Measurements from ENCODE around the gene SLC30A5.
"Not testable (repeated sequence)": the region's sequence is repeated elsewhere in the genome, so short reads cannot be mapped to it uniquely, and the experiment has no call there.

The SLC30A5 gene

DNA sequence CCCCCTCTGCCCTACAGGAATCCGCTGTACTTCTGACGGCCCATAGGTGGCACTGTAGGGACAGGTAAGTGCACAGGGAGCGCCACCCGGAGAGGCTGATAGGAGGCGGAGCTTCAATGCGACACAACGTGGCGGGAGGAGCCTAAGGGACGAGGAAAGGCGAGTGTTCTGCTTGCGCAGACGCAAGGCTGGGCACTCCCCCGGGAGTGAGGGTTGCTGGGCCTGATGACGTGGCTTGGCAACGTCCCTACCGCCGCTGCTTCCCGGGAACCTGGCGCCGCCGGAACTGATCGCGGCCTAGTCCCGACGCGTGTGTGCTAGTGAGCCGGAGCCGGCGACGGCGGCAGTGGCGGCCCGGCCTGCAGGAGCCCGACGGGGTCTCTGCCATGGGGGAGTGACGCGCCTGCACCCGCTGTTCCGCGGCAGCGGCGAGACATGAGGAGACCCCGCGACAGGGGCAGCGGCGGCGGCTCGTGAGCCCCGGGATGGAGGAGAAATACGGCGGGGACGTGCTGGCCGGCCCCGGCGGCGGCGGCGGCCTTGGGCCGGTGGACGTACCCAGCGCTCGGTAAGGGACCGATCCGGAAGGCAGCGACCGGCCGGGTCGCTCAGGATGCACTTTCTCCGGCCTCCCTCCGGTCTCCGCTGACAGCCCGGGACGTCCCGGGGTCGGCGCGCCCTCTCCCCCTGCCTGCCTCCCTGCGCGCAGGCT, at the start of gene SLC30A5:
Gene SLC30A5 (plus strand): TSS at position 244 of the 712 bp plus-strand sequence. CDS start 242 bp downstream, at position 486.
- DNase-seq = peak; percentile 98

- DNase-seq = not testable (repeated sequence)
Measured at GRCh38 chr5:69045213-69045612, 48.6 kb upstream of the SLC30A5 start.

- DNase-seq = no peak
Measured at GRCh38 chr5:69046375-69046957, 47.3 kb upstream of the SLC30A5 start.

- no peak for DNase-seq
Measured at GRCh38 chr5:69048230-69048629, 45.6 kb upstream of the SLC30A5 start.

- no peak for DNase-seq
Measured at GRCh38 chr5:69049151-69049550, 44.7 kb upstream of the SLC30A5 start.

DNA sequence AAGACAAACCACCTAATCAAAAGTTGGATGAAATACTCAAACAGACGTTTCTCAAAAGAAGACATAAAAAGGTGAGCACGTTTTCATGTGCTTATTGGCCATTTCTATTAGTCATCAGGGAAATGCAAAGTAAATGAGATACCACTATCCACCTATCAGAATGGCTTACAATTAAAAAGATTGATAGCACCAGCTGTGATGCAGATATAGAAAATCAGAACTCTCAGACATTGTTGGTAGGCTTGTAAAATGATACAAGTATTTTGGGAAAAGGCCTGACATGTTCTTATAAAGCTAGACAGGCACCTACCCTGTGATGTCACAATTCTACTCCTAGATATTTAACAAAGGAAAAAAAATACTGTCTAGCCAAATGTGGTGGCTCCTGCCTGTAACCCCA, 44.0 kb upstream of the SLC30A5 start:
- no peak for DNase-seq

GRCh38 chr5:69050214-69050613, 43.6 kb upstream of the SLC30A5 start:
- no peak for DNase-seq

DNA sequence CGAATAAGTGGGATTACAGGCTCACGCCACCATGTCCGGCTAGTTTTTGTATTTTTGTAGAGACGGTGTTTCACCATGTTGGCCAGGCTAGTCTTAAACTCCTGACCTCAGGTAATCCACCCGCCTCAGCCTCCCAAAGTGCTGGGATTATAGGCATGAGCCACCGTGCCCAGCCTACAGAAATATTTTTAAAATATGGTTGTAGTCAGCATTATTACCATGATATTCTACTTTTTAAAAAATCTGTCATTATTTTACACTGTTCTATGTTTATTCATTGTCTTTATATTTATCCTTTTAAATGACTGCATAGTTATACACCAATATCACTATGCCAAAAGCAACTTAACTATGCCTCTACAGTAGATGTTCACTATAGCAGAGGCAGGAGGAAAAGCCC, 41.6 kb upstream of the SLC30A5 start:
- no peak for DNase-seq

GRCh38 chr5:69074664-69075521, 18.9 kb upstream of the SLC30A5 start:
- no peak for DNase-seq

DNA sequence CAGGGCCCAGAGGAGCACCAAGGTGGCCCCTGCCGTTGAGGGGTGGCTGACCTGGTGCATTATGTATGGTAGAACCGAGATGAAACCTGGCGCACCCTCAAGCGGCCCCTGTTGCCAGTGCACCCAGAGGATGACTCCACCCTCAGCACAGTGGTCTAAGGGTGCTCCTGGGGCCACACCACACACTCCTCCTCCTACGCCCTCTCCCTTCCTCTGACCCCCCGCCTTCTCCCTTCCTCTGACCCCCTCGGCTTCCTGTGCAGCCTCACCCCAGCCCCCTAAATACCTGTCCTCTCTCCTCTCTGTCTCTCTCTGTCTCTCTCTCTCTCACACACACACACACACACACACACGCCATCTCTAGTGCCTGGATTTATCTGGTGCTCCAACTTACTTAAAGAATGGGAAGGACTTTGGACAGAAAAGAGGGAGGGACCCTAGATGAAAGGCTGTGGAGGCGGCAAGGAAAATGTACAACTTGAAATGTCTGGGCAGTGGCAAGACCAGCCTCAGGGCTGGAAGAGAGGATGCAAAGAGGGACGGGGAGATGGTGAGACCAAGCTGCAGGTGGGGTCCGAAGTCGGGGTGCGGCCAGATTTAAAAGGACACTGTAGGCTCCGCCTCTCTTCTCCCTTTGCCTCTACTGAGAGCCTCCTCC, 18.2 kb upstream of the SLC30A5 start:
- DNase-seq = no peak

DNA sequence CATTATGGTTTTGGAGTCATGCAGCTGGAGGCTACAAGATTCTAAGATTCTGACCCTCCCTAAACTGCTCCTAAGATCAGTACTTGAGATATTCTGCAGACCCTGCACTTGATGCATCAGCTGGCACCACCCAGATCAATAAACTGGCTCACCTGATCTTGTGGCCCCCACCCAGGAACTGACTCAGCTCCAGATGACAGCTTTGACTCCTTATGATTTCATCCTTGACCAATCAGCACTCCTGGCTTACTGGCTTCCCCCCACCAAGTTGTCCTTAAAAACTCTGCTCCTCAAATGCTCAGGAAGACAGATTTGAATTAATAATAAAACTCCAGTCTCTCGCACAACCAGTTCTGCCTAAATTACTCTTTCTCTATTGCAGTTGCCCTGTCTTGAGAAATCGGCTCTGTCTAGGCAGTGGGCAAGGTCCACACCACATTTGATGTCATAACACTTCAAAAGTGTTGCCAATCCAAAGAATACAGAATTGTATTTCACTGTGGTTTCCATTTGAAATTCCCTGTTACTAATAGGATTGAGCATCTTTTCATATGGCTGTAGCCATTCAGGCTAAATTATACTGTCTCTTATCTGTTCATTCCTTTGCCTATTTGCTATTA, 14.8 kb upstream of the SLC30A5 start:
- DNase-seq = no peak

DNA sequence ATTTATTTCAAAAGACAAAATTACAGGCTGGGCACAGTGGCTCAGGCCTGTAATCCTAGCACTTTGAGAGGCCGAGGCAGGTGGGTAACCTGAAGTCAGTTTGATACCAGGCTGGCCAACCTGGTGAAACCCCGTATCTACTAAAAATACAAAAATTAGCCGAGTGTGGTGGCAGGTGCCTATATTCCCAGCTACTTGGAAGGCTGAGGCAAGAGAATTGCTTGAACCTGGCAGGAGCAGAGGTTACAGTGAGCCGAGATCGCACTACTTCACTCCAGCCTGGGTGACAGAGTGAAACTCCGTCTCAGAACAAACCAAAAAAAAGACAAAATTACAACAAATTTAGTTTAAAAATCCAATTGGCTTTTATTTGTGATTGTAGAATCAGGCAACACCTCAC, 14.3 kb upstream of the SLC30A5 start:
- DNase-seq = no peak

GRCh38 chr5:69083412-69083811, 10.4 kb upstream of the SLC30A5 start:
- DNase-seq = no peak

DNA sequence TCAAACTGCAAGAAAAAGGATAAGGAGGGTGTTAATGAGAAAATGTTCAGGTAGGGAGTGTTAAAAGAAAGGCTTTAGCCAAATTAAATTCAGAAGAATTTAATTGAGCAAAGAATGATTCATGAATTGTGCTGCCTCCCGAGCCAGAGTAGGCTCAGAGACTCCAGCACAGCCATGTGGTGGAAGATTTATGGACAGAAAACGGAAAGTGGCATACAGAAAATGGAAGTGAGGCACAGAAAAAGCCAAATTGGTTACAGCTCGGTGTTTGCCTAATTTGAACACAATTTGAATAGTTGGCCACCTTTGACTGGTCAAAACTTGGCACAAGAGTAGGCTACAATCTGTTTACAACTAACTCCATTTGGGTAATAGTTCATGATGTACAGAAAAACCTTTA, 9.6 kb upstream of the SLC30A5 start:
- no peak for DNase-seq

DNA sequence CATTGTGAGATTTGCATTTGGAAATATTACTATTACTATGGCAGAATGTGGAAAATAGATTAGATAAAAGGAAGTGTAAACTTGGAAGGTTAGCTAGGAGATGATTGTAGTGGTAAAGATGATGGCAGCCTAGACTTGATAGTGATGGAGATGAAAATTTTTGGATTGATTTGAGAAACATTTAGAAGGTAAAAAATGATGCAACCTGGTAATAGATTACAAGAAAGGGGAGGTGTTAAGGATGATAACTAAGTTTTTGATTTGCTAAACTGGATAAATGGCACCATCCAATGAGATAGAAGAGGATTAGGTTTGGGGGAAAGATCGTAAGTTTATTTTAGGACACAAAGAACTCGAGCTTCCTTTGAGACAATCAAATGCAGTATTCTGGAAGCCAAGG, 8.9 kb upstream of the SLC30A5 start:
- no peak for DNase-seq

- no peak for DNase-seq
Measured at GRCh38 chr5:69086206-69086605, 7.6 kb upstream of the SLC30A5 start.

- not testable (repeated sequence) for DNase-seq
Measured at GRCh38 chr5:69088006-69088405, 5.8 kb upstream of the SLC30A5 start.

GRCh38 chr5:69090158-69090557, 3.7 kb upstream of the SLC30A5 start:
- DNase-seq = no peak

GRCh38 chr5:69091771-69092170, 2.0 kb upstream of the SLC30A5 start:
- DNase-seq = no peak

DNA sequence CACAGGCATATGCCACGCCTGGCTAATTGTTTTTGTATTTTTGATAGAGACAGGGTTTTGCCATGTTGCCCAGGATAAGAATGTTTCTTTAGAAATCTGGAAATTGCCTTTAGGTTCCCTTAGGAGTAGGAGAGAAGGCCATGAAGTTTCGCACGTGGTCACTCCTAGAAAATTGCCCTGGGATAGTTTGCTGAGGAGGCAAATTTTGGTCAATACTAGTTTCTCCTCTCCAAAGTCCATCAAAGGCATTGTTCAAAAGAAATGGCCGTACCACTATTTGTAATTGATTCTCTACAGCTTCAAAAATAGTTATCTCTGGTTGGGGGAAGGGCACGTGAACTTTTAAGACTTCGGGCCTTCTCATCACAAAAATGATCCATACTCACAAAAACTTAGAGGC, 845 bp upstream of the SLC30A5 start:
- DNase-seq = no peak

DNA sequence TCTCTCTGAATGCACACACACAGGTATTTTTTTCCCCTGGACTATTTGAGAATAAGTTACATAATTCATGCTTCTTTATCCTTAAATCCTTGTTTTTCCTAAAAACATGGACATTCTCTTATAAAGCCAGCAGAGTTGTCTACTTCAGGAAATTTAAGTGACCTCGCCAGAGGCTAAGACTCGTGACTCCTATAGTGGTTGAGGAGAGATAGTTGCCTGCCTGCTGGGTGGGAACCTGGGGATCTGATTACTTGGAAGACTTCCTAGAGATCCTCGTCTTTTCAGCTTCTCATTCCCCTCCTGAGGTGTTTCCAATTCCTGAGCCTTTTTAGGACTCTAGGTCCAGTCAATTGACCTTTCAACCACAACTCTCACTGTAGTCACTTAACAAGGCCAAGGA, 5.5 kb downstream of the SLC30A5 start:
- DNase-seq = no peak

DNA sequence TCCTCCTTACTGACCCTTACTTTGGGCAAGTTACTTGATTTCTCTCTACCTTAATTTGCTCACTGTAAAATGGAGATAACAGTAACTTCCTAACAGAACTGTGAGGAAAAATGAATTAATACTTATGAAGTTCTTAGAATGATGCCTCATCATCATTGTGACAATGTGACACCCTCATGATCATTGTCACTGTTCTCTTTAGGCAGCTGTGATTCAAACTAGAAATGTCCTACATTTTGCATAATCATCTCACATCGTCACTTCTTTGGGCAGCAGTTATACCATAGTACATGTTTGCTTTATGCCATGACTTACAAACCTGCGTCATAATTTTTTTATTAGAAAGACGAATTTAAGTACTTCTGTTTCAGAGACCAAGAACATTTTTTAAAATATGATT, 9.7 kb downstream of the SLC30A5 start:
- DNase-seq = no peak

All from SIG-M5 (cell line).